Ovary (tissue), 3 donors: Measurements from ENCODE around the gene TTC32.

ENCODE experiments used
- EP300 ChIP-seq: sonication (generic); formaldehyde crosslinking; IDR thresholded peaks from one replicate; pipeline ENCODE4 v1.6.1; 2017; ENCODE audit warnings: antibody characterized with exemption
- POLR2A ChIP-seq: fragments of 450-650 bp; IDR thresholded peaks from one replicate; pipeline ENCODE4 v1.6.1; 2017; ENCODE audit warnings: antibody characterized with exemption, mild to moderate bottlenecking, moderate library complexity
- TF ChIP-seq, protein P1 (sequence below), 3 donors: fragments of 450-650 bp in 2 of 3; fragments of 200-600 bp in 1 of 3; IDR thresholded peaks; one replicate each; pipeline versions ENCODE4 v1.5.1 to v1.8.0; 2016 to 2022; ENCODE audit warnings: antibody characterized with exemption in 3 of 3, mild to moderate bottlenecking in 1 of 3
- donor health status: DM: no; HTN: no; CAD: no.

DNA sequence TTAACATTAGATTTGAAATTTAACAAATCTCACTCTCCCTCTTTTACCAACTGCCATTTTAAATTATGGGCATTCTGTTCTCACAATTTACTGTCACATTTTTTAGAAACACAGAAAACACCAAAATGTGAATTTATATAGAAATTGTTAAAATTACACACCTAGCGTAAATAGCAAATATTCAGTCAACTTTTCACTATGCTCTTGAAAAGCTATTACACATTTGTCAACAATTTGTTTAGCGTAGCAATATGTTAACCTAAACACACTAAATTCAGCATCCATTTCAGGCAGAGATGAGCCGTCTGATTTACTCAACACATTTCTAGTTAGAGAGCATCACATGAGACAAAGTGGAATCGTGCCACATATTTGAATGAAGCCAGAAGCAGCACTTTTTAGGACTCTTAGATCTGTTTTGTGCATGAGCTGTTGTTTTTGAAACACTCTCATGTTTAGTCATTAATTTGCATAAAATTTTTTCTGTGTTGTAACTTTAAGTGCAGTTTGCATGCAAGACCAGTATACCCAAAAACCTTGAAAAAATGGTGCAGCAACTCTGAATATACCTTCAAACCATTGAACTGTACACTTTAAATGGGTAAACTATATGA, 8.2 kb downstream of the TTC32 start:
- TF ChIP-seq, protein P1, sequence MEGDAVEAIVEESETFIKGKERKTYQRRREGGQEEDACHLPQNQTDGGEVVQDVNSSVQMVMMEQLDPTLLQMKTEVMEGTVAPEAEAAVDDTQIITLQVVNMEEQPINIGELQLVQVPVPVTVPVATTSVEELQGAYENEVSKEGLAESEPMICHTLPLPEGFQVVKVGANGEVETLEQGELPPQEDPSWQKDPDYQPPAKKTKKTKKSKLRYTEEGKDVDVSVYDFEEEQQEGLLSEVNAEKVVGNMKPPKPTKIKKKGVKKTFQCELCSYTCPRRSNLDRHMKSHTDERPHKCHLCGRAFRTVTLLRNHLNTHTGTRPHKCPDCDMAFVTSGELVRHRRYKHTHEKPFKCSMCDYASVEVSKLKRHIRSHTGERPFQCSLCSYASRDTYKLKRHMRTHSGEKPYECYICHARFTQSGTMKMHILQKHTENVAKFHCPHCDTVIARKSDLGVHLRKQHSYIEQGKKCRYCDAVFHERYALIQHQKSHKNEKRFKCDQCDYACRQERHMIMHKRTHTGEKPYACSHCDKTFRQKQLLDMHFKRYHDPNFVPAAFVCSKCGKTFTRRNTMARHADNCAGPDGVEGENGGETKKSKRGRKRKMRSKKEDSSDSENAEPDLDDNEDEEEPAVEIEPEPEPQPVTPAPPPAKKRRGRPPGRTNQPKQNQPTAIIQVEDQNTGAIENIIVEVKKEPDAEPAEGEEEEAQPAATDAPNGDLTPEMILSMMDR (IDR thresholded peaks at IDR 0.05): no peak
- TF ChIP-seq POLR2A (no peak), EP300 (no peak)
